Psoas muscle (tissue), 8 donors: ENCODE data around the gene RAD51AP1. TPM values are rescaled to one million over a fixed set of nuclear protein-coding genes. Genes with fewer than 3 reads are reported as not detected.

Experiments used
- ATAC-seq, 4 donors: fragments of 200-7000 bp; cut with Tn5 transposase; one replicate each; pipeline ENCODE4 v1.9.1; 2020; ENCODE audit warnings: moderate library complexity in 3 of 4, mild to moderate bottlenecking in 2 of 4
- DNase-seq, 2 donors: peaks; one replicate each; pipeline ENCODE4 v3.0.0-alpha.2; 2020
- H3K27ac ChIP-seq: fragments of 200-600 bp; one replicate; pipeline ENCODE4 v1.8.0; 2022
- H3K27me3 ChIP-seq, 3 donors: fragments of 200-600 bp in 1 of 3; one replicate each; pipeline versions ENCODE4 v1.6.1 to v1.8.0; 2013 to 2022; ENCODE audit warnings: low read length in 2 of 3, mild to moderate bottlenecking in 2 of 3, moderate library complexity in 1 of 3; ENCODE audit not compliant: insufficient read depth in 3 of 3
- H3K36me3 ChIP-seq, 2 donors: fragments of 200-600 bp in 1 of 2; one replicate each; pipeline versions ENCODE4 v1.6.1 to v1.8.0; 2013 to 2022; ENCODE audit warnings: low read depth in 1 of 2, mild to moderate bottlenecking in 1 of 2, moderate library complexity in 1 of 2; ENCODE audit not compliant: insufficient read depth in 1 of 2
- H3K4me1 ChIP-seq: fragments of 200-600 bp; one replicate; pipeline ENCODE4 v1.8.0; 2022
- H3K4me3 ChIP-seq: fragments of 200-600 bp; one replicate; pipeline ENCODE4 v1.8.0; 2022; ENCODE audit warnings: mild to moderate bottlenecking
- H3K9me3 ChIP-seq: fragments of 200-600 bp; one replicate; pipeline ENCODE4 v1.8.0; 2022
- WGBS, 3 donors: extraction: QIAGEN DNeasy Blood & Tissue Kit; methylation state at CpG; one replicate each; pipeline versions ENCODE4 v1.1.6 to v1.1.7; 2013; 5-methylcytosine and 5-hydroxymethylcytosine counted together
- intact Hi-C, 2 donors: fragments of 100-400 bp; cut with DNase I; formaldehyde crosslinking; loops; one replicate each; pipeline versions ENCODE4 v1.11.0 to v1.14.2; 2022
- polyA plus RNA-seq, 3 donors: library from polyadenylated mRNA; stranded (reverse); fragments of 200-250 nt; gene quantifications; one replicate each; pipeline ENCODE4 v1.2.3, GENCODE V29; 2013
- total RNA-seq, 4 donors: library from RNA; stranded (reverse); fragmentation: NEBNext Ultra II Directional in 2 of 4; extraction: Animal tissue kit (Norgen Biotek cat#: 25700) in 2 of 4; gene quantifications; one replicate each; pipeline versions ENCODE4 v1.2.1 to v1.2.4, GENCODE V29; 2021 to 2023
- TF ChIP-seq, protein P1 (sequence below): fragments of 200-600 bp; IDR thresholded peaks from one replicate; pipeline ENCODE4 v1.8.0; 2022; ENCODE audit warnings: antibody characterized with exemption
- donor health status: healthy with polysubstance abuse.
- donor health status: DM: no; HTN: no; CAD: no; lungs with moderate emphysema.
- donor health status: Bipolar disorder and iron deficiency.
- donor health status: healthy.
- donor health status: DM: yes; HTN: yes; CAD: no.
- donor health status: DM: no; HTN: no; CAD: no.
- donor health status: DM: no; HTN: no; CAD: no.
- donor health status: DM: yes; HTN: yes; CAD: no.

Gene RAD51AP1
- total and polyA plus RNA-seq, 7 donors, result 0.38 to 0.98 (median 0.48) TPM

DNA sequence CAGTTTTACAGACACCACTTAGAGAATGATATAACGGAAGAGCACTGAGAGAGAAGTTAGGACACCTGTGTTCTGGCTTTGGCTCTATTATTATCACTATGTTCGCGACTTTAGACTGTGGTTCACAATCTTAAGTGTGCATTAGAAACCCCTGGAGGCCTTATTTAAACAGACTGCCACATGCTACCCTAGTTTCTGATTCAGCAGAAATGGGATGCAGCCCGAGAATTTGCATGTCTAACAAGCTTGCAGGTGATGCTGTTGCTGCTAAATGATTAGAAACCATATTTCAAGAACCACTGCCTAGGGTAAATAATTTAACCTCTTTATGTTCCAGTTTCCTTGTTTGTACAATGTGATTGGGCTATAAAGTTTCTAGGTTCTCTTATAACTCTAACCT lies 3.6 kb upstream of the RAD51AP1 start:
- H3K27me3 ChIP-seq, result no peaks in the 10 kb centered on the region
- H3K36me3 ChIP-seq, result peaks cover 0 to 53% of the 10 kb centered on the region in 2 donors
- no peak overlapping the region for H3K27ac ChIP-seq
- H3K4me1 ChIP-seq, result peaks cover 9% of the 10 kb centered on the region
- WGBS, 3 donors, result 90% methylated on average over 4 of the region's 4 CpGs
- H3K9me3 ChIP-seq, result no peaks in the 10 kb centered on the region
- no peak overlapping the region for H3K4me3 ChIP-seq
- intact Hi-C loops, result loop anchor here in 1 of 2 donors (10.0 kb wide), 2 partner anchors 120 to 650 kb away; no protein-coding TSS in a partner anchor
- TF ChIP-seq, protein P1, sequence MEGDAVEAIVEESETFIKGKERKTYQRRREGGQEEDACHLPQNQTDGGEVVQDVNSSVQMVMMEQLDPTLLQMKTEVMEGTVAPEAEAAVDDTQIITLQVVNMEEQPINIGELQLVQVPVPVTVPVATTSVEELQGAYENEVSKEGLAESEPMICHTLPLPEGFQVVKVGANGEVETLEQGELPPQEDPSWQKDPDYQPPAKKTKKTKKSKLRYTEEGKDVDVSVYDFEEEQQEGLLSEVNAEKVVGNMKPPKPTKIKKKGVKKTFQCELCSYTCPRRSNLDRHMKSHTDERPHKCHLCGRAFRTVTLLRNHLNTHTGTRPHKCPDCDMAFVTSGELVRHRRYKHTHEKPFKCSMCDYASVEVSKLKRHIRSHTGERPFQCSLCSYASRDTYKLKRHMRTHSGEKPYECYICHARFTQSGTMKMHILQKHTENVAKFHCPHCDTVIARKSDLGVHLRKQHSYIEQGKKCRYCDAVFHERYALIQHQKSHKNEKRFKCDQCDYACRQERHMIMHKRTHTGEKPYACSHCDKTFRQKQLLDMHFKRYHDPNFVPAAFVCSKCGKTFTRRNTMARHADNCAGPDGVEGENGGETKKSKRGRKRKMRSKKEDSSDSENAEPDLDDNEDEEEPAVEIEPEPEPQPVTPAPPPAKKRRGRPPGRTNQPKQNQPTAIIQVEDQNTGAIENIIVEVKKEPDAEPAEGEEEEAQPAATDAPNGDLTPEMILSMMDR, result no peak
- ATAC-seq, result no peak
- no peak for DNase-seq

GRCh38 chr12:4535871-4536270 lies 2.8 kb upstream of the RAD51AP1 start:
- Histone ChIP-seq H3K27me3 (no peaks in the 10 kb centered on the region), H3K36me3 (peaks cover 0 to 46% of the 10 kb centered on the region in 2 donors), H3K4me1 (peaks cover 9% of the 10 kb centered on the region), H3K9me3 (no peaks in the 10 kb centered on the region), H3K27ac (no peak overlapping the region), H3K4me3 (no peak overlapping the region)
- intact Hi-C loops, result loop anchor here in 1 of 2 donors (10.0 kb wide), 2 partner anchors 119 to 651 kb away; no protein-coding TSS in a partner anchor
- DNase-seq (no peak), ATAC-seq (no peak)
- WGBS, 3 donors, result 60 to 70% (median 64%) methylated on average over 2 of the region's 2 CpGs
- TF ChIP-seq, protein P1, result no peak

DNA sequence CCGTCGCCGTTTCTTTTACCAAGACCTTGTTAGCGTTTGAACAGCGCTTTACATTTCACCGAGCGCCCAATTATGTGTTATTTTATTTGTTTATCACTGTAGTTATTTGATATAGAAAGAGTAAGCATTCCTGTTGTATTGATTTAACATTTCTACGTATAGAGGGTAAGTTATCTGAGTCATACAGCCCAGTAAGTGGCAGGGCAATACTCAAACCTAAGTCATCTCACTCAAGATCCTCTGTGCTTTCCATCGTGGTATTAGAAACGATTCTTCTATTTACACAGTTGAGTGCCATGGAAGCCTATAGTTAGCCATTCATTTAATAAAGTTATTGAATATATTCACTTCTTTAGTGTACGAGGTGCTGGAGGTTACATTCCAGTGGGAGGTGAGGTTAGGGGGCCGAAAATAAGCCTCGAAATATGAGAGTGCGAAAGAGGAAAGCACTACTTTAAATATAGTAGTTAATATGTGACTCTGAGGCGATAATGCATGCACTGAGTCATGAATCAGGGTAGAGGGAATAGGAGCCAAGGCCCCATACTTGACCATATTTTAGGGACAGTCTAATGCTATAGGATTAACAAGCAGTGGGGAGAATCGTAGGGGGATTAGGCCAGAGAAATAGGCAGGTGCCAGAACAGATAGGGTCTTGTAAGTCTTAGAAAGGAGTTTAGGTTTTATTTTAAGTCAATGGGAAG lies 629 bp downstream of the RAD51AP1 start:
- H3K9me3 ChIP-seq, result no peaks in the 10 kb centered on the region
- peak overlapping the region; percentile 80 for H3K4me3 ChIP-seq
- peaks cover 0 to 18% of the 10 kb centered on the region in 2 donors for H3K36me3 ChIP-seq
- DNase-seq (no peak), ATAC-seq (no peak)
- 6 to 9% (median 7%) methylated on average over 16 of the region's 16 CpGs for WGBS, 3 donors
- H3K4me1 ChIP-seq, result peaks cover 9% of the 10 kb centered on the region
- H3K27me3 ChIP-seq, result no peaks in the 10 kb centered on the region
- intact Hi-C loops, result loop anchor here in 1 of 2 donors (10.0 kb wide), 2 partner anchors 115 to 655 kb away; no protein-coding TSS in a partner anchor
- TF ChIP-seq, protein P1, result no peak
- H3K27ac ChIP-seq, result no peak overlapping the region

DNA sequence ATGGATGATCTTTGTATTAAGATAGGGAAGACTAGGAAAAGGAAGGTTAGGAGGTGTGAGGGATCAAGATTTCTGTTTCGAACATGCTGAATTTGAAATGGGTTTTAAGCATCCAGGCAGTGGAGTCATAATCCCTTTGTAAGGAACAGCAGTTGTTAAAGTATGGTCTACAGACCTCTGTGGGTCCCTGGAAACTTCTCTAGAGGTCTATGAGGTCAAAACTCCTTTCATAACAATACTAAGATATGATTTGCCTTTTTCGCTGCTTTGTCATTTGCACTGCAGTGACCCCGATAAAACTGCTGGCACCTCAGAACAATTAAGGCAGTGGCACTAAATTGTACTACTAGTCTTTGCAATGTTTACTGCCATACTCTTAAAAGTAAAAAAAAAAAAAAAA lies 1.5 kb downstream of the RAD51AP1 start:
- intact Hi-C loops, result no loop called here
- 88 to 92% (median 90%) methylated on average over 3 of the region's 3 CpGs for WGBS, 3 donors
- Histone ChIP-seq H3K4me3 (no peak overlapping the region), H3K27me3 (no peaks in the 10 kb centered on the region), H3K36me3 (peaks cover 0 to 14% of the 10 kb centered on the region in 2 donors), H3K9me3 (no peaks in the 10 kb centered on the region), H3K4me1 (peaks cover 9% of the 10 kb centered on the region), H3K27ac (no peak overlapping the region)
- no peak for ATAC-seq
- TF ChIP-seq, protein P1, result no peak
- no peak for DNase-seq
